ENCODE measurements around the gene NANOG. TPM values are rescaled to one million over a fixed set of nuclear protein-coding genes. Genes with fewer than 3 reads are reported as not detected.

The NANOG gene
- not detected in 2 replicates for total RNA-seq

GRCh38 chr12:7788884-7789528, at the start of gene NANOG:
TSS of gene NANOG (plus strand) at chr12:7789402. CDS start at chr12:7789615, 213 bp downstream.

GRCh38 chr12:7747246-7747645, 42.0 kb upstream of the NANOG start, which contains the start of gene CLEC4C:
TSS of gene CLEC4C (minus strand) at chr12:7747375. CDS start at chr12:7747348, 27 bp downstream.

Other genes with a start within 250 kb of the NANOG start
- gene APOBEC1, start 123.5 kb upstream of the NANOG start, total RNA-seq, result not detected in 2 replicates
- gene GDF3, start 93.6 kb upstream of the NANOG start, total RNA-seq, result not detected in 2 replicates
- not detected in 2 replicates for gene DPPA3, start 78.0 kb upstream of the NANOG start, total RNA-seq
- gene CLEC4C, start 42.0 kb upstream of the NANOG start, total RNA-seq, result not detected in 2 replicates
- not detected in 2 replicates for gene NANOGNB, start 24.2 kb upstream of the NANOG start, total RNA-seq
- not detected in 2 replicates for gene SLC2A14, start 83.5 kb downstream of the NANOG start, total RNA-seq
- gene SLC2A3, start 146.8 kb downstream of the NANOG start, total RNA-seq, result 10.4 and 16.6 TPM in 2 replicates
- gene FOXJ2, start 243.3 kb downstream of the NANOG start, total RNA-seq, result 10.4 and 12.2 TPM in 2 replicates

Data from mesangial cell (primary cell).